ENCODE measurements around the gene SIGLEC15. TPM values are rescaled to one million over a fixed set of nuclear protein-coding genes. Genes with fewer than 3 reads are reported as not detected.
"Not testable (repeated sequence)": the region's sequence is repeated elsewhere in the genome, so short reads cannot be mapped to it uniquely, and the experiment has no call there.

Gene SIGLEC15
- polyA plus RNA-seq, 3 donors = 0.03 to 0.13 (median 0.11) TPM

DNA sequence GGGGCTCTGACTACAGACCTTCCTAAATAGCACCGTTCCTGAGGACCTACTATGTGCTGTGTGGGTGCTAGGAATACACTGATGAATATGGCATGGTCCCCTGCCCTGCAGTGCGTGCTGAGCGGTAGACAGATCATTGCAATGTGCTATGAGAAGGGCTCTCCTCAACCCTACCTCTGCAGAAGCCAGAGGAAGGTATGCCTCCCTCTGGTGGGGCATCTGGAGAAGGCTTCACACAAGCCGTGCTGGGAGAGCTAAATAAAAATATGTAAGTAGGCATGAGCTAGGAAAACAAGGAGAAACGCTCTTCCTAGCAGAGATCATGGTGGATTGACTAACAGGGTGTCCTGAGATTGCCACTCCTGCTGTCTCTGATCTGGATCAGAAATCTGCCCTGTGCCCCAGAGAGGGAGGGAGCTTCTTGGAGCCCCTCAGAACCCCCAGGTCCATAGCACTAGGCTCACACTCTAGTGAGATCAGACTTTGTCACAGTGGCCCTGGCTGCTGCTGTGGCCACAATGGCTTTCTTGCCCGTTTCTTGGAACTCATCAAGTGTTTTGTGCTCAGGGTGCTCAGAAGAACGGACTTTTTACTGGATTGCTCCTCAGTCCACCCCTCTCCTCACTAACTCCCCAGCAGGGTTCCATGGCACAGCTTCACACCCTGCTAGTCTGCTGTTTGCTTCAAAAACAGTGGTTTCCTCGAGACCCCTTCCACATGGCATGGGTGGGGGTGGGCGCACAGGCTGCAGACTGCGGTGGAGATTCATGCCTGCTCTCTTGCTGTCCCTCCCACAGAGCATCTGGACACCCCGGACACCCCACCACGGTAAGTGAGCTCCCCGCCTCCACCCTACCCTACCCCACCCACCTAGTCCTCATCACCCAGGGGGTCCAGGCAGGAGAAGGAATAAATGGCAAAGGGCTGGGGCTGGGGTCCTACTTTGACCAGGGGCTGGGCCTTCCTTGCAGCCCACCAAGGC lies 14.2 kb downstream of the SIGLEC15 start:
- H3K27ac ChIP-seq (ENCODE audit: low read depth, low read length) = no peak overlapping the region
- WGBS, 3 donors = 46 to 65% (median 57%) methylated on average over 13 of the region's 13 CpGs

DNA sequence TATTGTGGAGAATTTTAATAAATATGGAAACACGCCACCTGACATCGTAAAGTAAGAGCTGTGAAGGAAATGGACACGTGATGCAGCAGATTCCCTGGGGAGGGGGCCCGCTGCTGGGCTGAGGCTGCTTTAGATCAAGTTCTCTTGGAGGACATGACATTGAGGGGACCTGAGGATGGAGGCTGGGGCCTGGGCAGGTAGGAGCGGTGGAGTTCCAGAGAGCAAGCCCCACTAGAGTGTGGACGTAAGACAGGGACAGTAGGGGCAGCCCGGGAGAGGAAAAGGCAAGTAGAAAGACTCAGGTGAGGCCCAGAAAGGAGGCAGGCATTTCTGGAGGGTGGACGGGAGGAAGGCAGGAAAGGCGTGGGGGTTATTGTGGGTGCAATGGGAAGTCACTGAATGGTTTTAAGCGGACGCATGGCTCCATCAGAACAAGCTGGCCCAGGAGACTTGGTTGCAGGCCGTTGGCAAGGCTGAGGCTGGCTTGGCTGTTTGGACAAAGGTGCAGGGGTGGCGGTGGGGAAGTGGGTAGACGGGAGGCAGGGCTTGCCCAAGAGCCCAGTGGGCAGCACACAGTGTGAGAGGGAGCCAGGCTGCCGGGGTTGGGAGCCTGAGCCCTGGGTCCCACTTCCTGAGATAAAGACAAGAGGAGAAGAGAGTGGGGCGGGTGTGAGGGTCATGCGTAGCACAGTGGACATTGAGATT lies 15.7 kb downstream of the SIGLEC15 start:
- no peak overlapping the region for H3K27ac ChIP-seq (ENCODE audit: low read depth, low read length)
- 71 to 75% (median 74%) methylated on average over 17 of the region's 17 CpGs for WGBS, 3 donors

DNA sequence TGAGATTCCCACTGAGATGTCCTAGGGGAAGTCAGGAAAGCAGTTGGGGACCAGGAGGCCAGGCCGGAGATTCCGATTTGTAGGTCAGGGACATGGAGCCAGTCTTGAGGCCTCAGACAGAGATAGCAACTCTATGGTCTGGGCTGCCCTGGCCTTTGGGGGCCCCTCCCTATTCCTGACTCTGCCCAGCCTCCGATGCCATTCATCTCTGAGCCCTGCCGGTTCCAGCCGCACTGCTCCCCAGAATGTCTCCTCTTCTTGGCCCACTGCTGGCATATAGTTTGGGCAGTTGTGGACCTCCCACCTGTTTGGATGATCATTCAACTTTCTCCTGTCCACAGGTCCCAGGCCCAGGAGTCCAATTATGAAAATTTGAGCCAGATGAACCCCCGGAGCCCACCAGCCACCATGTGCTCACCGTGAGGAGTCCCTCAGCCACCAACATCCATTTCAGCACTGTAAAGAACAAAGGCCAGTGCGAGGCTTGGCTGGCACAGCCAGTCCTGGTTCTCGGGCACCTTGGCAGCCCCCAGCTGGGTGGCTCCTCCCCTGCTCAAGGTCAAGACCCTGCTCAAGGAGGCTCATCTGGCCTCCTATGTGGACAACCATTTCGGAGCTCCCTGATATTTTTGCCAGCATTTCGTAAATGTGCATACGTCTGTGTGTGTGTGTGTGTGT lies 16.4 kb downstream of the SIGLEC15 start:
- WGBS, 3 donors = 87 to 95% (median 91%) methylated on average over 12 of the region's 12 CpGs
- no peak overlapping the region for H3K27ac ChIP-seq (ENCODE audit: low read depth, low read length)

DNA sequence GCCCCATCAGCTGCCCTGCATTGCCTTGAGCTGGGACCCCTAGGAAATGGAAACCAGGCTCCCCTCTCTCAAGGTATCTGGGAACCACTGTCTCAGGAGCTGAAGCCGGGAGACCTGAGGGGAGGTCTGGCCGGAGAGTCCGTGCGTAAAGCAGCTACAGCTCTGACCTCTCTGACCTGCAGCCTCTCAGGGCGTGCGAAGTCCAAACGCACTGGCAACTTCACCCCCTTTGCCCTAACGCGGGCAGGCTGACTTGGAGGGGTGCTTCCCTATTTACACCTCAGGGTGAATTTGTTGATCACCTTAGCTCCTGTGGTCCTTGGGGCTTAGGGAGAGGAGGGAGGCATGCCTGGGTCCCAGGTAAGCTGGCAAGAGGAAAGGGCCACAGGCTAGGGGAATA lies 17.5 kb downstream of the SIGLEC15 start:
- WGBS, 3 donors = 77 to 89% (median 86%) methylated on average over 9 of the region's 9 CpGs
- no peak overlapping the region for H3K27ac ChIP-seq (ENCODE audit: low read depth, low read length)

DNA sequence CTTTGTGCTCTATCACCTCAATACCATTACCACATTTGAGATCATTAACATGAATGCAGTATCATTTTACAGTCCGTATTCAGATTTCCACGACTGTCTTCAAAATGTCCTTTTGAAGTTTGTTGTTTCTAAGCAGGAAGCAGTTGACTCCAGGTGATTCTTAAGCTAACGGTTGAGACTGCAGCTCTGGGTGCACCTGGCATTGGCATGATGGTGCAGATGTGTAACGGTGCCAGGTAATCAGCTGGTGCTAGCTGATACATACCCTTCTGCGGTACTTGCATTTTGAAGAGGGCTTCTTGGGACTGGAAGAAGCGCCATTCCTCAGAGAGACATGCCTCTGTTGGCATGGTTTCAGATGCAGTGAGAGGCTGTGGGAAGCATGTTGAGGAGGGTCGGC lies 19.5 kb downstream of the SIGLEC15 start:
- WGBS, 3 donors = 73 to 89% (median 88%) methylated on average over 7 of the region's 7 CpGs
- no peak overlapping the region for H3K27ac ChIP-seq (ENCODE audit: low read depth, low read length)

DNA sequence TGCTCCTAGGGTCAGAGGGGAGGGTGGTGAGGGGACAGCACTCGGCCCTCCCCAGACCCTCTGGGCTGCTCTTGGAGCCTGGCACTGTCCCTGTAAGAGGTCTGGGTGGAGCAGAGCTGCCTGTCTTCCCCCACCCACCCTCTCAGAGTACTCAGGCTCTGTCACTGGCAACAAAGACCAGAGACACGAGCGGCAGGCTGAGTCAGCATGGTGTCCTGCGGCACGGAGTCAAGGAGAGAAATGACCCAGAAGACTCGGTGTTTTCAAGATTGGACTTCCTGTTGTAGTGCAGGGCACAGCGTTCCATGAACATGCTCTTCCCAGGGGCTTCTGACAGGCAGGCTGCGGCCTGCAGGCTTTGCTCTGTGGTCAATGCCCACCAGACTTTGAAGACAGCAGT lies 19.9 kb downstream of the SIGLEC15 start:
- 70 to 84% (median 76%) methylated on average over 8 of the region's 8 CpGs for WGBS, 3 donors
- no peak overlapping the region for H3K27ac ChIP-seq (ENCODE audit: low read depth, low read length)

DNA sequence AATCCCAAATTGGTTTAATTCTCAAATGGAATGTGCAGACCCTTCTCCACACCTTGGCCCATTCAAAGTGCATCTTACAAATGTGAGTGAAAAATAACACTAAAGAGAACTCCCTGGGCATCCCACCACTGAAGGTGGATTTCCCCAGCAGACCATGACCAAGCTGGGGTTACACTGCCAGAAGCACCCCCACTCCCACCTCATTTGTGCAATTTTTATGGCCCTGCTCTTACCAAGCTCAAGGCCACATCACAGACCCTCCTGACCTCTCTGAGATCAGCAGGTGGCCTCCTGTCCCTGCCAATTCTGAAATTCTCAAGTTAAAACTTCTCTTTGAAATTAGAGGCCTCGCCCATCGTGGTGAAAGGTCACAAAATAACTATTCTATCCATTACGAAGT lies 21.6 kb downstream of the SIGLEC15 start:
- 59 to 76% (median 60%) methylated on average over 3 of the region's 3 CpGs for WGBS, 3 donors
- H3K27ac ChIP-seq (ENCODE audit: low read depth, low read length) = no peak overlapping the region

DNA sequence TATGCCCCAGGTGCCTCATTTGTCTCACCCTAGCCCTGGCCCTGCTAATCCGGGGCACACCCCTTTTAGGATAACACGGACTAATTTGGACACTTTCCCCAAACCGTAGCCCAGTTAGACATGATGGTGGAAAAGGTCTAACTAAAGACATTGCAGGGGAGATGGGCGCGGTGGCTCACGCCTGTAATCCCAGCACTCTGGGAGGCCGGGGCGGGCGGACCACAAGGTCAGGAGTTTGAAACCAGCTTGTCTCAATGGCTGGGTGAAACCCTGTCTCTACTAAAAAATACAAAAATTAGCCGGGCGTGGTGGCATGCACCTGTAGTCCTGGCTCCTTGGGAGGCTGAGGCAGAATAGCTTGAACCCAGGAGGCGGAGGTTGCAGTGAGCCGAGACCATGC lies 23.2 kb downstream of the SIGLEC15 start:
- H3K27ac ChIP-seq (ENCODE audit: low read depth, low read length) = not testable (repeated sequence)
- 97 to 98% (median 97%) methylated on average over 13 of the region's 13 CpGs for WGBS, 3 donors

DNA sequence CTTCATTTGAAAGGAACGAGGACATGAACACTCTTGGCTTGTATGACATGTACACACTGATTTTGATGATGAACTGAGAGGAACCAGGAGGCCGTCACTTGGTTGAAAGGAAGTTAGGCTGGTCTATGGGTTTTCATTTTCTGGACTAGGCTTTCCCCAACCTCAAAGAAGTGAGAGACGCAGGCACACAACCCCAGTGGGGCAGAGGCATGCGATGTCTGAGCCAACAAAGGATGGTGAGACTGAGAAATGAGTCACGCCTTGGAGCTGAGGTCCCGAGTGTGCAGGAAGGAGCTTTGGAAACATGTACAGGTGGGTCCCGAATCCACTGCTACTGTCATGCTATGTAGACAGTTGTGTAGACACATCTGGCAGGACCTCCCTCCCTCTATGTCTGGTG lies 24.1 kb downstream of the SIGLEC15 start:
- WGBS, 3 donors = 93 to 94% (median 94%) methylated on average over 7 of the region's 7 CpGs
- no peak overlapping the region for H3K27ac ChIP-seq (ENCODE audit: low read depth, low read length)

DNA sequence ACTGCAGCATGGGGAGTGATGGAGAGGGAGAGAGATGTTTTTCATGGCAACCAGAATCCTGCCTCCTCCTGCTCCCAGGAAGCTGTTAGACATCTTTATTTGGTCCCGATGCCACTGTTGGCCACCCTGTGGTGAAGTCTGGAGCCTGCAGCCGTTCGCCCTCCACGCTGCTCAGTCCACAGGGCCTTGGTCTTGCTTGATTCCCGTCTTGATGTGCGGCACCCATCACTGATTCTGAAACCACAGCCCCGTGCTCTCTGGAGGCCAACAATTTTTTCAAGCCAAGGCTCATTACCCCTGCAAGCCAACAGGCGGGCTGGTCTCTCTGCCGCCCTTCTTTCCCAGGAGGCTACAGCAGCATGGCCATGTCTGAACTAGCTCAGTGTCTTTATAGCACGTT lies 24.5 kb downstream of the SIGLEC15 start:
- WGBS, 3 donors = 71 to 93% (median 83%) methylated on average over 10 of the region's 10 CpGs

DNA sequence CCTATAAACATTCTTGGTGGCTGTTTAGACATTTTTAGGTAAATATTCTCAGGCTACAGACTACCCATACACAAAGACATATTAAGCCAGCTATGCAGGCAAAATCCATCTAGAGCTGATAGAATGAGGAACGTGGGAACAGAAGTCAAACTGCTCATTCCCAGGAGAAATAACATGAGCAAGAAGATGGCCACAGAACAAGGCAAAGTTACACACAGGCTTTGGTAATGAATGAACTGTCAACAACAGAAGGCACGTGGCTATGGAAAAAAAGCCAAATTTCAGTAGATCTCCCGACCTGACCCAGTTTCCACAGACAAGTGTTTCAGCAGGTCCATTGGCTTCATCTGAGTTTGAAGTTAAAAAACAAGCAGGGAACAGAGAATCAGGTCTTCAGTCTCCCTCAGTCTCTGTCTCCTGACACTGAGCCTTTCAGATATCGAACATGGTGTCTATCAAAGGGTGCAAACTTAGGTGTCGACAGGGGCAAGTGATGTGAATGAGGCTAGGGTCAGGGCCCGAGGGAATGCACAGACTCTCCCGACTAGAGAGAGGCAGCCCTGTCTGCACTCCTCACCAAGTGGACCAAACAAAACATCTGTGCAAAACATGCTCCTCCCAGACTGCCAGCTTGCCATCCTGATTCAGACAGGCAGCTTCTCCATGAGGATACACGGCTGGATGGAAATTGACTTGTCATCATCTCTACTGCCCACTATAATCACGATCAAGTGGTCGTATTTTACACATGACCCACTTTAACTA lies 25.9 kb downstream of the SIGLEC15 start:
- H3K27ac ChIP-seq (ENCODE audit: low read depth, low read length) = no peak overlapping the region
- 65 to 75% (median 69%) methylated on average over 10 of the region's 10 CpGs for WGBS, 3 donors

More for the DNA sequence above, 24.5 kb downstream of the SIGLEC15 start:
- H3K27ac ChIP-seq (ENCODE audit: low read depth, low read length) = no peak overlapping the region

DNA sequence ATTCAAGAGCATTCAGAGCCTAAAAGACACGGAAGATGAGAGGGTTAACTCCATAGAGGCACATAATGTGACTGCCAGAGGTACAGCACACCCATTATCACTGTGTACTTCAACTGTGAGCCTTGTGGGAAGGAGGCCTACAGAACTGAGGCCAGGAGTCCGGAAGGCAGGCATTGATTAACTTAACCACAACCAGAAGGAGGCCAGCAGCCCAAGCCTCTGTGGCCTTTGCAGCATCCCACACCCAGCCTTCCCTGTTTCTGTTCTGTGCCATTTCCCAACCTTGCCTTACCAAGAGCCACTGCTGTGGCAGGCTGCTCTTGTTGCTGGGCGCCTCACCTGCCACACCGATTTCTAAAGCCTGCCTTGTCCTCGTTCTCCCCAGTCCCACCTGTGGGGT lies 27.2 kb downstream of the SIGLEC15 start:
- H3K27ac ChIP-seq (ENCODE audit: low read depth, low read length) = no peak overlapping the region
- WGBS, 3 donors = 84 to 92% (median 87%) methylated on average over 5 of the region's 5 CpGs

DNA sequence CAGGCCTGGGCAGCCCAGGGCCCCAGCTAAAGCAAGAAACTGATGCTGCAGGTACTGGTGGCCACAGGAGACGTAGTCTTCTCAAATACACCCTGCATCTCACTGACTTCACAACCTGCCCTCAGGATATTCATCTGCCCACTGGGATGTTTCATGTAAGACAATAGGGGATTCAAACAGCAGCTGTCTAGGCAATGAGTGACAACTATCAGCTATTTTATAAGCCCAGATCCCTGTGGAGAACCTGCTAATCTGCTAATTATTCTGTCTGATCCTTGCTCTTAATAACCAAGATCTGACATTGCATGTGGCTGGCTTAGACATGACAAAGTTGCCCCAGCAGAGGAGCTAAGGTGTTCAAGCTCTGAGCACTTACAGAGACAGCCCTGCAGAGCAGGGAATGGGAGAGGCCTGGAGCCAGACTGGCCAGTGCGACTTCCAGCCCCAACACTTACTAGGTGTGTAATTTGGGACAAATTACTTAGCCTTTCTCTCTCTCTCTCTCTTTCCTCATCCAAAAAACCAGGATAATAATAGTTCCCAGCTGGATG lies 28.6 kb downstream of the SIGLEC15 start:
- no peak overlapping the region for H3K27ac ChIP-seq (ENCODE audit: low read depth, low read length)
- 91 to 96% (median 95%) methylated on average over 2 of the region's 2 CpGs for WGBS, 3 donors

DNA sequence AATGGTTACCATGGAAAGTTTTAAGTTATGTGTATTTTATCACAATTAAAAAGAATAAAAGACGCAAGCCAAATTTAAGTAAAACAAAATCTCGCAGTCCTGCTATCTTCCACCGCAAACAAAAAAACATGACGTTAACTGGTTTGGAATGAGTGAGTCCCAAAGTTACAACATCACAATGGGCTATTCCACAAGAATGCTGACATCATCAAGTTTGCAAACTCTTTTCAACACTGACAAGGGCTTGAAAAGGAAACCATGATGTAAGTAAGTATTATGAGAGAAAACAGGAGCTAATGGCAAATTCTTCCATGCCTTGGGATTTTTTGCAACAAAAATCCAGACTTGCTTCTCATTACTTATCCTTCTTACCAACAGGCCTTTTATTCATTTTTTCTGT lies 31.1 kb downstream of the SIGLEC15 start:
- WGBS, 3 donors = 86 to 97% (median 89%) methylated on average over 4 of the region's 4 CpGs
- H3K27ac ChIP-seq (ENCODE audit: low read depth, low read length) = no peak overlapping the region

DNA sequence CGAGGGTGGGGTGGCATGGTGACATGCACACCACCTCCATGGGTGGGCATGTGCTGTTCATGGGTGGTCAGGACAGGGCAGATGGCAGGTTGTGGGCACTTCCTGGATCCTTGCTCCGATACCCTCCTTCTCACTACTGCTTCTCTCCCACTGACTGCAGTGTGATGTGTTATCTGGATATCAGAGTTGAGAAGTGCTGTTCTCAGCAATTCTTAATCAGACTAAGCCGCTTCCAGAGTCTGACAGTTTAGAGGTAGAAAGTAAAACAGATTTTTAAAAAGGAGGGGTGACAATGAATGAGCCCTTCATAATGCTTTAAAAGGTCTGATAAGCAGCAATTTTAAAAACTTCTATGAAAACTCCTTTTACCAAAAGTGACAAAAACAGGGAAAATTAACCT lies 33.9 kb downstream of the SIGLEC15 start:
- WGBS, 3 donors = 98% methylated on average over 3 of the region's 3 CpGs
- no peak overlapping the region for H3K27ac ChIP-seq (ENCODE audit: low read depth, low read length)

DNA sequence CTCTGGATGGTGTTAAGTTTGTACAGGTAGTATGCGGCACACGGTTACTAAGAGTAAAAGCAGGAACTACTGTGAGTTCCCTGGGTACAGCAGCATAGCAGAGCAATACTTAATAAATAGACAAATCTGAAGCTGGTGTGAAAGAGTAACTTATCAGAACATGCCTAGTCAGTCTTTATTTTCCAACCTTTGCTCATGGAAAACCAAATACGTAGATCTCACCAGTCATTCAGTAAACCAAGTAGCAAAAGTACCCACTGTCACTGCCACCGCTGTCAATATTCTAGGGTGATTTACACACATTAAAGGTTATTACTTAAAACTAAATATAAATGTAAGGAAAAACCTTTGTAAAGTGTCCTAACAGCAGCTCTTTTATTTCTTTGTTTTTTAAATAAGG lies 35.0 kb downstream of the SIGLEC15 start:
- H3K27ac ChIP-seq (ENCODE audit: low read depth, low read length) = no peak overlapping the region
- WGBS, 3 donors = 84 to 95% (median 86%) methylated on average over 4 of the region's 4 CpGs

DNA sequence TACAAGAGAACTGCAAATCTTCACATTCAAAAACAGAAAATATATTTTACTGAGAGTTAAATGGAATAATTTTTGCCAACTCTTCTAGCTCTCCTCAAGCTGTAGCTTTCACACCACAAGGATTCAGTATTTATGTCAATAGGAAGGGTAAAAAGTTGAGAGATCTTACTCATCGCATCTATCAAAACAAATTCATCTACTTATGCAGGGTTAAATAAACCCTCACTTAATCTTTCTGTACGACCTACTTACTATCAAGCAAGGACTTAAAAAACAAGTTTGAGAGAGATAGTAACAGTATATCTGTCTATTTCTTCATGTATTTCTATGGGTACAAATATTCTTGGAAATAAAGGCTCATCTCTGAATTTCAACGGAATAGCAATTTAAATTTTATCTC lies 35.5 kb downstream of the SIGLEC15 start:
- no peak overlapping the region for H3K27ac ChIP-seq (ENCODE audit: low read depth, low read length)
- WGBS, 3 donors = 87 to 96% (median 94%) methylated on average over 3 of the region's 3 CpGs

DNA sequence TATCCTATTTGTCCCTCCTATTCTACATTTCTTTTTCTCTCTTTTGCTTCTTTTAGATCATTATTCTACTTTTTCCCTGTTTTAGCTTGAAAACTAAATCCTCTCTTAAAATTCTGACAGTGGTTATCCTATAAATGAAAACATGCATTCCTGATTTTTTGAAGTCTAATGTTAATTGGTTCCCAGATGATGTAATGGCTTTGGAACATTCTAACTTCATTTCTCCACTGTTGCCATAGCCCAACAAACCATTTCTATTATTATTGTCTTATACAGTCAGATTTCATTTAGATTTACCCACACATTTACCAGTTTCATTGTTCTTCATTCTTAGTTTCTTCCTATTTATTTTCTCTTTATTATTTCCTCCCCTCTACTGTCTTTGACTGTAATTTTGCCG lies 36.5 kb downstream of the SIGLEC15 start:
- WGBS, 3 donors = 95 to 99% (median 97%) methylated on average over 1 of the region's 1 CpG

More for the DNA sequence above, 36.5 kb downstream of the SIGLEC15 start:
- no peak overlapping the region for H3K27ac ChIP-seq (ENCODE audit: low read depth, low read length)
